CD4-positive, alpha-beta memory T cell (primary cell): Measurements from ENCODE around the gene LMF1. TPM values are rescaled to one million over a fixed set of nuclear protein-coding genes. Genes with fewer than 3 reads are reported as not detected.
A peak's percentile ranks its signal among the peaks of the same experiment; 100 is the strongest.

ENCODE experiments used
- CTCF ChIA-PET: fragments of 350-600 bp; sonication (Branson Sonifier 250); formaldehyde crosslinking; loops from one replicate; lab custom pipeline; 2021; ENCODE audit warnings: inconsistent platforms; ENCODE audit not compliant: partially characterized antibody; lab: Charles Lee
- POLR2A ChIA-PET: fragments of 350-600 bp; sonication (Branson Sonifier 250); formaldehyde crosslinking; loops from one replicate; lab custom pipeline; 2021; ENCODE audit not compliant: partially characterized antibody; lab: Charles Lee
- DNase-seq, 5 donors: peaks; one replicate each; pipeline versions ENCODE4 v3.0.0 to v3.0.0-alpha.2; 2020 to 2022; ENCODE audit warnings: mixed read lengths in 1 of 5
- H3K27ac ChIP-seq: one replicate; pipeline ENCODE4 v1.7.0; 2013; ENCODE audit warnings: low read depth, low read length
- H3K27me3 ChIP-seq: 2 replicates; pipeline ENCODE4 v1.7.0; 2013; ENCODE audit warnings: mild to moderate bottlenecking, low read length, moderate library complexity; ENCODE audit not compliant: insufficient read depth
- H3K36me3 ChIP-seq: 2 replicates; pipeline ENCODE4 v1.7.0; 2013; ENCODE audit warnings: mild to moderate bottlenecking, low read length, moderate library complexity; ENCODE audit not compliant: insufficient read depth
- H3K4me1 ChIP-seq: 2 replicates; pipeline ENCODE4 v1.7.0; 2013; ENCODE audit warnings: mild to moderate bottlenecking, low read length, moderate library complexity; ENCODE audit not compliant: insufficient read depth
- H3K4me3 ChIP-seq, 2 donors: one replicate each; pipeline ENCODE4 v1.7.0; 2013; ENCODE audit warnings: low read length in 2 of 2, mild to moderate bottlenecking in 1 of 2
- H3K9me3 ChIP-seq, 2 donors: one replicate each; pipeline ENCODE4 v1.7.0; 2013; ENCODE audit warnings: low read length in 2 of 2, control low read depth in 1 of 2; ENCODE audit not compliant: control insufficient read depth in 1 of 2
- H3K27ac Mint-ChIP-seq, 7 donors: one replicate each; pipeline ENCODE4 v1.8.0; 2020 to 2021; ENCODE audit warnings: mixed read lengths in 7 of 7, mild to moderate bottlenecking in 6 of 7, inconsistent platforms in 3 of 7, moderate library complexity in 3 of 7
- H3K27me3 Mint-ChIP-seq, 2 donors: one replicate each; pipeline ENCODE4 v1.8.0; 2020 to 2021; ENCODE audit warnings: mixed read lengths in 2 of 2
- H3K36me3 Mint-ChIP-seq, 2 donors: one replicate each; pipeline ENCODE4 v1.8.0; 2020 to 2021; ENCODE audit warnings: mixed read lengths in 2 of 2, inconsistent platforms in 1 of 2, mild to moderate bottlenecking in 1 of 2
- H3K4me1 Mint-ChIP-seq, 4 donors: one replicate each; pipeline ENCODE4 v1.8.0; 2020 to 2021; ENCODE audit warnings: mixed read lengths in 4 of 4, mild to moderate bottlenecking in 1 of 4
- H3K4me3 Mint-ChIP-seq, 8 donors: one replicate each; pipeline ENCODE4 v1.8.0; 2020 to 2021; ENCODE audit warnings: mixed read lengths in 8 of 8, mild to moderate bottlenecking in 7 of 8, moderate library complexity in 6 of 8, inconsistent platforms in 3 of 8
- H3K9me3 Mint-ChIP-seq, 8 donors: one replicate each; pipeline ENCODE4 v1.8.0; 2020 to 2021; ENCODE audit warnings: mixed read lengths in 8 of 8, mild to moderate bottlenecking in 5 of 8, inconsistent platforms in 3 of 8, moderate library complexity in 1 of 8
- intact Hi-C: fragments of 100-400 bp; cut with micrococcal nuclease; formaldehyde crosslinking; loops from one replicate; pipeline ENCODE4 v1.15.1; 2023
- polyA plus RNA-seq, 2 donors: library from polyadenylated mRNA; unstranded; fragments of 300-500 nt; fragmentation: Illumina TruSeq; gene quantifications; one replicate each; pipeline ENCODE4 v1.2.3, GENCODE V29; 2021
- total RNA-seq, 2 experiments: library from RNA; stranded (reverse); gene quantifications; one replicate each; pipeline ENCODE4 v1.2.3, GENCODE V29; 2021

LMF1 gene
- total and polyA plus RNA-seq, 4 experiments from 2014 or later, result 8.5 to 59.7 (median 32.6) TPM

DNA sequence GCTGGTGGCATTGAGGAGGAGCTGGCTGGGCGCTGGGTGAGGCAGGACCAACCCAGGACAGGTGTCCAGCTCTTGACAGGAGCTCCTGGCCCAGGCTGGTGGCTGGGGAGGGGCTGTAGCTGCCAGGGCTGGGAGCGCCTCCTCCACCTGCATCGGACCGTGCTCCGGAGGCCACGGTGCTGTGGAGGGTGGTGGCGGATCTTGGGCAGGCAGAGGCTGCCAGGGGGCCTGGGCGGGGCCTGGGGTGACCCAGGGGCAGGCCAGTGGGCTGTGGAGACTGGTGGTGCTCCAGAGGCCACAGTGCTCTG lies 42.8 kb upstream of the LMF1 start:
- Histone ChIP-seq H3K9me3 (no peaks in the 10 kb centered on the region), H3K36me3 (no peaks in the 10 kb centered on the region), H3K4me1 (no peaks in the 10 kb centered on the region), H3K4me3 (no peak overlapping the region), H3K27me3 (no peaks in the 10 kb centered on the region), H3K27ac (no peak overlapping the region)
- peak in 1 of 5 donors; percentile 20 for DNase-seq
- Mint-ChIP-seq H3K4me3 (no peak overlapping the region), H3K4me1 (peaks cover 0 to 2% (median 0%) of the 10 kb centered on the region in 4 donors), H3K9me3 (peaks cover 0 to 1% (median 0%) of the 10 kb centered on the region in 8 donors), H3K27me3 (peaks cover 2 to 3% of the 10 kb centered on the region in 2 donors), H3K27ac (no peak overlapping the region), H3K36me3 (no peaks in the 10 kb centered on the region)
- ChIA-PET POLR2A (no interaction called here), CTCF (no interaction called here)
- intact Hi-C loops, result no loop called here

DNA sequence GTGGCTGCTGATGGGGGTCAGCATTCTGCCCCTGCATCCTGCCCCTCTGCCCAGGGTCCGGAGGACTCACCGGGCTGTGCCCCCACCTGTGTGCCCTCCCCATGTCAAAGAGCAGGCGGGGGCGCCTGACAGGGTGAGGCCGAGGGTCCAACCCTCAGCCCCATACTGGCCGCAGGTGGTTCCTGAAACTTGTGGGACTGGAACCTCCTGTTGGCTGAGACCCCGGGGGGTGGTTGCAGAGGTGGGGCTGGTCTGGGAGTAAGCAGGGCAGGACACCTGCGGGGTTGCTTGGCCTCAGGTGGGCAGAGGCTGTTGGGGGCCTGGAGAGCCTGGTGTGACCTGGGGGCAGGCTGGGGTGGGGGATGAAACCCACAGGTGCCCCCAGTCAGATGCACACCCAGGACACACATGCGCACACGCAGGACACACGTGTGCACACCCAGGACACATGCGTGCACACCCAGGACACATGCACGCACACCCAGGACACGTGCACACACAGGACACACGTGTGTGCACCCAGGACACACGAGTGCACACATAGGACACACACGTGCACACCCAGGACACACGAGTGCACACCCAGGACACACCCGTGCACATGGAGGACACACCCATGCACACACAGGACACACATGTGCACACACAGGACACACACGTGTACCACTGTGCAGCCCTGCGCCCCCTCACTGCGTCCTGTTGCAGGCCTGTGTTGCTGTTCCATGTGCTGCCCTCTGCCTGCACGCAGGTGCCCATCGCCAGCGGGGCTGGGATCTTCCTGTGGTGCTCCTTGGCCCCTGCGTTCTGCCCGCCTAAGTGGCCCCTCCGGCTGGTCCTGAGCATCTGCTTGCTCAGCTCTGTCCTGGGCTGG lies 42.2 kb upstream of the LMF1 start:
- H3K27ac ChIP-seq, result no peak overlapping the region
- Mint-ChIP-seq H3K4me1 (peaks cover 0 to 2% (median 0%) of the 10 kb centered on the region in 4 donors), H3K4me3 (no peak overlapping the region), H3K9me3 (peaks cover 0 to 1% (median 0%) of the 10 kb centered on the region in 8 donors), H3K27ac (no peak overlapping the region), H3K27me3 (peaks cover 2% of the 10 kb centered on the region in 2 donors), H3K36me3 (no peaks in the 10 kb centered on the region)
- POLR2A ChIA-PET, result no interaction called here
- H3K36me3 ChIP-seq, result no peaks in the 10 kb centered on the region
- H3K27me3 ChIP-seq, result no peaks in the 10 kb centered on the region
- no peak for DNase-seq
- no peaks in the 10 kb centered on the region for H3K9me3 ChIP-seq
- intact Hi-C loops, result no loop called here
- H3K4me1 ChIP-seq, result no peaks in the 10 kb centered on the region
- CTCF ChIA-PET, result interaction anchor here (1.0 kb wide), 1 partner anchor 15 kb away, joined by 3 read pairs; no protein-coding TSS in a partner anchor
- no peak overlapping the region for H3K4me3 ChIP-seq

DNA sequence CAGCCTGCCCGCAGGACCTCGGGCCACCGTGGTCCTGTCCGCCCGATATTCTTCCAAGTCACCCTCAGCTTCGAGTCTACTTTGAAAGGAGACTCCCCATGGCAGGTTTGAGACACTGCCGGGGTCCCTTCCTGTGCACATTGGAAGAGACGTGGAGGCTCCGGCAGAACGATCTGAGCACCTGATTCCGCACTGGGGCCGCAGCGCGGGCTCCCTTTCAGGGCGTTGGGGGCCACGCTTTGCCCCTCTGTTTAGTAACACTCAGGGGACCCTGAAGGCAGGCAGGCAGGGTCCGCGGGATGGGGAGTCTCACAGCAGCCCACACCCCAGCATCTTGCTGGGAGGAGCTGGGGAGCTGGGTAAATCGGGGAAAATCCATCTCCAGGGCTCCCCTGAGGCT lies 41.4 kb upstream of the LMF1 start:
- Histone ChIP-seq H3K4me3 (no peak overlapping the region), H3K9me3 (no peaks in the 10 kb centered on the region), H3K36me3 (no peaks in the 10 kb centered on the region), H3K27ac (no peak overlapping the region), H3K27me3 (no peaks in the 10 kb centered on the region), H3K4me1 (no peaks in the 10 kb centered on the region)
- ChIA-PET CTCF (interaction anchor here (1.0 kb wide), 1 partner anchor 14 kb away, joined by 3 read pairs; no protein-coding TSS in a partner anchor), POLR2A (no interaction called here)
- Mint-ChIP-seq H3K27me3 (peaks cover 2% of the 10 kb centered on the region in 2 donors), H3K4me1 (peaks cover 0 to 2% (median 0%) of the 10 kb centered on the region in 4 donors), H3K4me3 (no peak overlapping the region), H3K9me3 (peaks cover 0 to 1% (median 0%) of the 10 kb centered on the region in 8 donors), H3K27ac (no peak overlapping the region), H3K36me3 (no peaks in the 10 kb centered on the region)
- no peak for DNase-seq
- intact Hi-C loops, result no loop called here

DNA sequence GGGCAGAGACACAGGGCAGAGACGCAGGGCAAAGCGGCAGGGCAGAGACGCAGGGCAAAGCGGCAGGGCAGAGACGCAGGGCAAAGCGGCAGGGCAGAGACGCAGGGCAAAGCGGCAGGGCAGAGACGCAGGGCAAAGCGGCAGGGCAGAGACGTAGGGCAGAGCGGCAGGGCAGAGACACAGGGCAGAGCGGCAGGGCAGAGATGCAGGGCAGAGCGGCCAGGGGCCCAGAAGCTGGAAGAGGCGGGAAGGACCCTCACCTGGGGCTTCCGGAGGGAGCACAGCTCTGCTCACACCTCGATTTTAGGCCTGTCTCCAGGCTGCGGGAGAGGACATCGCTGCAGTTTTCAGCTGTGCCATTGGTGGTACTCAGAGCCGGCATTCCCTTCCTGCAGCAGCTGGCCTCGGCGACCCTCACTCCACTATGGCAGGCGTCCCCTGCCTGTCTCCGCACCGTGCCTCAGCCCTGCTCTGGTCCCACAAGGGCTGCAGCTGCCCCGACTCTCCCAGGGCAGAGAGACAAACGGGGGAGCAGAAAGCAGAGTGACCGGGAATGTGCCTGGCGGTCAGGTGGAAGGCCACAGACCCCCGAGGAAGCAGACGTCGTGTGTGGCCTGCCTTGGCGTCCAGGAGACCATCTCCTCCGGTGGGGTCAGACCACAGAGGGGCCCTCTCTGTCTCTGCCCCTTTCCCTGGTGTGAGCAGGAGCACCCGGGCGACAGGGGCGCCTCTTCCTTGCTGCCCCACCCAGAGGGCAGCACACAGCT lies 40.7 kb upstream of the LMF1 start:
- Histone ChIP-seq H3K27me3 (no peaks in the 10 kb centered on the region), H3K4me1 (no peaks in the 10 kb centered on the region), H3K9me3 (no peaks in the 10 kb centered on the region), H3K4me3 (no peak overlapping the region), H3K36me3 (no peaks in the 10 kb centered on the region), H3K27ac (no peak overlapping the region)
- ChIA-PET POLR2A (no interaction called here), CTCF (interaction anchor here (1.0 kb wide), 1 partner anchor 14 kb away, joined by 3 read pairs; no protein-coding TSS in a partner anchor)
- intact Hi-C loops, result no loop called here
- peaks cover 0 to 1% (median 0%) of the 10 kb centered on the region in 8 donors for H3K9me3 Mint-ChIP-seq
- H3K4me3 Mint-ChIP-seq, result no peak overlapping the region
- H3K27ac Mint-ChIP-seq, result peak overlapping the region in 1 of 7 donors; percentile 74
- H3K36me3 Mint-ChIP-seq, result no peaks in the 10 kb centered on the region
- peak in 1 of 5 donors; percentile 19 for DNase-seq
- H3K27me3 Mint-ChIP-seq, result peaks cover 2% of the 10 kb centered on the region in 2 donors
- H3K4me1 Mint-ChIP-seq, result peaks cover 0 to 2% (median 0%) of the 10 kb centered on the region in 4 donors

DNA sequence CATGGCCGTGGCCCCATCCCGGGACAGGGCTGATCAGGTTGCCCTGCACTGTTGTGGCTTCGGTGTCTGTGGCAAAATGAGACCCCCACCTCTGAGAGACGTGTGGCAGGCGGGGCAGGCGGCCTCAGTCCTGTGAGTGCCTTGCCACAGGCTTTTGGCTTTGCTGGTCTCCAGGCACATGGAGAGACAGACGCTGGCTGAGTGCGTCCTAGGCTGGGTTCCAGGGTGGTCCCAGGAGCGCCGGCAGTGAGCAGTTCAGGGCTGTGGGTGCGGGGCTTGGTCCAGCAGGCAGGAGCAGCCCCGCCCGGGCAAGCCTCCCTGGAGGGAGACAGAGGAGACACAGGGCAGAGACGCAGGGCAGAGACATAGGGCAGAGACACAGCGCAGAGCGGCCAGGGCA lies 40.0 kb upstream of the LMF1 start:
- H3K27me3 ChIP-seq, result no peaks in the 10 kb centered on the region
- ChIA-PET CTCF (no interaction called here), POLR2A (no interaction called here)
- no peaks in the 10 kb centered on the region for H3K36me3 ChIP-seq
- no peak overlapping the region for H3K27ac ChIP-seq
- Mint-ChIP-seq H3K36me3 (no peaks in the 10 kb centered on the region), H3K9me3 (peaks cover 0 to 1% (median 0%) of the 10 kb centered on the region in 8 donors), H3K4me3 (no peak overlapping the region), H3K27me3 (peaks cover 2% of the 10 kb centered on the region in 2 donors), H3K27ac (peak overlapping the region in 1 of 7 donors; percentile 74), H3K4me1 (peaks cover 2 to 5% (median 4%) of the 10 kb centered on the region in 4 donors)
- no peaks in the 10 kb centered on the region for H3K4me1 ChIP-seq
- no peak overlapping the region for H3K4me3 ChIP-seq
- no peaks in the 10 kb centered on the region for H3K9me3 ChIP-seq
- intact Hi-C loops, result no loop called here
- peak in 1 of 5 donors; percentile 9 for DNase-seq

DNA sequence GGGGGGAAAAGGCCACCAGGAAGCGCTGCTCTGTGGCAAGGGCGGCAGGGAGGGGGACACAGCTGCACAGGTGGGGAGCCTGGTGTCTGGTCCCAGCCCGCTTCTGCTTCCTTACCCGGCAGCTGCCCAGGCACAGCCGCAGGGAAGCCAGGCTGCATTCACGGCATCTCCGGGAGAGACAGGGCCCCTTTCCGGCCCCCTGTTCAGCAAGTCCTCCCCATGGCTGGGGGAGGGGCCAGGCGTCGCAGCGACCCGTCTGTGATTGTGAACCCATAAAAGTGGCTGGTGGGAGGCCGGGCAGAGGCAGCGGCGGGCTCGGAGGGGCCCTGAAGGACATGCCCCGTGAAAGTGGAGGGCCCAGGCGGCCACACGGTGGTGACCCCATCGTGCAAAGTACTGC lies 39.5 kb upstream of the LMF1 start:
- peak in 1 of 5 donors; percentile 7 for DNase-seq
- intact Hi-C loops, result no loop called here
- Histone ChIP-seq H3K27ac (no peak overlapping the region), H3K9me3 (no peaks in the 10 kb centered on the region), H3K4me3 (no peak overlapping the region), H3K4me1 (peaks cover 4% of the 10 kb centered on the region), H3K27me3 (no peaks in the 10 kb centered on the region), H3K36me3 (no peaks in the 10 kb centered on the region)
- H3K9me3 Mint-ChIP-seq, result peaks cover 0 to 1% (median 0%) of the 10 kb centered on the region in 8 donors
- no peak overlapping the region for H3K4me3 Mint-ChIP-seq
- POLR2A ChIA-PET, result no interaction called here
- H3K4me1 Mint-ChIP-seq, result peaks cover 3 to 11% (median 9%) of the 10 kb centered on the region in 4 donors
- H3K36me3 Mint-ChIP-seq, result no peaks in the 10 kb centered on the region
- no peak overlapping the region for H3K27ac Mint-ChIP-seq
- peaks cover 2% of the 10 kb centered on the region in 2 donors for H3K27me3 Mint-ChIP-seq
- CTCF ChIA-PET, result no interaction called here
